ENCODE results near the gene AMN.

GRCh38 chr14:102889615-102890014 is 32.8 kb upstream of the AMN start:
- TF ChIP-seq EZH2 (optimal IDR thresholded peaks at IDR 0.05; ENCODE audit: low read depth, low read length) (no peak), CTCF (IDR thresholded peaks at IDR 0.05; ENCODE audit: low read length) (no peak), EZH2phosphoT487 (IDR thresholded peaks at IDR 0.05; ENCODE audit: low read length) (no peak)

Data from MM.1S (cell line).